K562 (cell line): ENCODE measurements around the gene AGRP. TPM values are rescaled to one million over a fixed set of nuclear protein-coding genes. Genes with fewer than 3 reads are reported as not detected.

ENCODE experiments used
- BDP1 ChIP-seq: IDR thresholded peaks from 3 replicates; pipeline ENCODE4 v1.6.1; 2011; ENCODE audit not compliant: insufficient read length, insufficient read depth
- BRCA1 ChIP-seq, 2 experiments: fragments of 450-650 bp in 1 of 2; sonication (generic) in 1 of 2; formaldehyde crosslinking in 1 of 2; IDR thresholded peaks; 2 replicates each; pipeline versions ENCODE4 v1.5.0 to v1.6.1; 2017 to 2020; ENCODE audit warnings: mild to moderate bottlenecking in 1 of 2, missing genetic modification reagents in 1 of 2
- DNMT1 ChIP-seq: fragments of 450-650 bp; IDR thresholded peaks from 2 replicates; pipeline ENCODE4 v1.6.1; 2016; ENCODE audit warnings: antibody characterized with exemption, mild to moderate bottlenecking
- GABPA ChIP-seq: fragments of 200-800 bp; sonication (Bioruptor generic); conservative IDR thresholded peaks from 2 replicates; pipeline ENCODE4 v1.6.1; 2016; ENCODE audit warnings: low read depth, missing genetic modification characterization, missing compliant biosample characterization
- HDAC1 ChIP-seq, 2 experiments: fragments of 450-650 bp; IDR thresholded peaks; 2 replicates each; pipeline ENCODE4 v1.6.1; 2016 to 2017; ENCODE audit warnings: inconsistent platforms in 1 of 2, mild to moderate bottlenecking in 1 of 2, moderate library complexity in 1 of 2
- KLF16 ChIP-seq: IDR thresholded peaks from 2 replicates; pipeline ENCODE4 v1.6.1; 2016; ENCODE audit warnings: antibody characterized with exemption
- MBD2 ChIP-seq: sonication (generic); IDR thresholded peaks from 2 replicates; pipeline ENCODE4 v1.6.1; 2016; ENCODE audit warnings: low read depth, borderline replicate concordance
- MCM3 ChIP-seq: fragments of 450-650 bp; IDR thresholded peaks from 2 replicates; pipeline ENCODE4 v1.6.1; 2016
- NUFIP1 ChIP-seq: fragments of 450-650 bp; IDR thresholded peaks from 2 replicates; pipeline ENCODE4 v1.6.1; 2018; ENCODE audit not compliant: partially characterized antibody
- RFX1 ChIP-seq: fragments of 450-650 bp; IDR thresholded peaks from 2 replicates; pipeline ENCODE4 v1.6.1; 2016; ENCODE audit warnings: mild to moderate bottlenecking, moderate library complexity
- SETDB1 ChIP-seq: IDR thresholded peaks from one replicate; pipeline ENCODE4 v1.6.1; 2012; ENCODE audit warnings: low read length, control low read depth, inconsistent platforms
- XRCC5 ChIP-seq: fragments of 200-400 bp; formaldehyde crosslinking; IDR thresholded peaks from 2 replicates; pipeline ENCODE4 v1.6.1; 2017; ENCODE audit warnings: low read depth, mild to moderate bottlenecking, low read length
- YBX1 ChIP-seq: fragments of 450-650 bp; IDR thresholded peaks from 2 replicates; pipeline ENCODE4 v1.7.1; 2016; ENCODE audit warnings: mild to moderate bottlenecking
- ZKSCAN1 ChIP-seq: fragments of 150-350 bp; IDR thresholded peaks from 2 replicates; pipeline ENCODE4 v1.6.1; 2016; ENCODE audit warnings: low read depth, low read length
- ZNF239 ChIP-seq: fragments of 250-450 bp; sonication (Bioruptor Pico); IDR thresholded peaks from 2 replicates; pipeline ENCODE4 v1.4.0; 2020; ENCODE audit warnings: mild to moderate bottlenecking
- polyA plus RNA-seq, 8 experiments: library from polyadenylated mRNA; depleted of rRNA in 4 of 8; stranded (reverse) in 5 of 8; unstranded in 3 of 8; fragments of >200 nt; fragmentation: Nextera tagmentation in 2 of 8; fragmentation: Illumina TruSeq in 1 of 8; extraction: Ambion mirVana in 2 of 8; extraction: Trizol in 1 of 8; gene quantifications; 2 replicates each; pipeline versions ENCODE4 v1.2.1 to v1.2.3, GENCODE V29; 2011 to 2014; ENCODE audit warnings: inconsistent platforms in 1 of 8, missing spikeins in 1 of 8
- total RNA-seq, 7 experiments: library from RNA; depleted of rRNA in 6 of 7; stranded (reverse); fragments of >200 nt in 6 of 7; fragmentation: Illumina TruSeq in 2 of 7; extraction: Trizol in 2 of 7; gene quantifications; 2 replicates each; pipeline versions ENCODE4 v1.2.1 to v1.2.3, GENCODE V29; 2011 to 2021; ENCODE audit warnings: low replicate concordance in 1 of 7
- TF ChIP-seq, protein P1 (sequence below): fragments of 450-650 bp; IDR thresholded peaks from 2 replicates; pipeline ENCODE4 v1.6.1; 2017; ENCODE audit warnings: antibody characterized with exemption
- TF ChIP-seq, protein P2 (sequence below): fragments of 250-450 bp; sonication (Bioruptor Pico); IDR thresholded peaks from 2 replicates; pipeline ENCODE4 v1.4.0; 2020
- TF ChIP-seq, protein P3 (sequence below): fragments of 250-450 bp; sonication (Bioruptor Pico); IDR thresholded peaks from 2 replicates; pipeline ENCODE4 v1.5.1; 2021; ENCODE audit warnings: mild to moderate bottlenecking
- TF ChIP-seq, protein P4 (sequence below): fragments of 200-800 bp; sonication (Bioruptor generic); IDR thresholded peaks from 2 replicates; pipeline ENCODE4 v1.6.1; 2017; ENCODE audit warnings: missing genetic modification characterization, missing compliant biosample characterization

The AGRP gene
- total and polyA plus RNA-seq, 9 of the 15 experiments (the other 6 are each of a cell fraction or from before 2014, with no cell fraction given): not detected

DNA sequence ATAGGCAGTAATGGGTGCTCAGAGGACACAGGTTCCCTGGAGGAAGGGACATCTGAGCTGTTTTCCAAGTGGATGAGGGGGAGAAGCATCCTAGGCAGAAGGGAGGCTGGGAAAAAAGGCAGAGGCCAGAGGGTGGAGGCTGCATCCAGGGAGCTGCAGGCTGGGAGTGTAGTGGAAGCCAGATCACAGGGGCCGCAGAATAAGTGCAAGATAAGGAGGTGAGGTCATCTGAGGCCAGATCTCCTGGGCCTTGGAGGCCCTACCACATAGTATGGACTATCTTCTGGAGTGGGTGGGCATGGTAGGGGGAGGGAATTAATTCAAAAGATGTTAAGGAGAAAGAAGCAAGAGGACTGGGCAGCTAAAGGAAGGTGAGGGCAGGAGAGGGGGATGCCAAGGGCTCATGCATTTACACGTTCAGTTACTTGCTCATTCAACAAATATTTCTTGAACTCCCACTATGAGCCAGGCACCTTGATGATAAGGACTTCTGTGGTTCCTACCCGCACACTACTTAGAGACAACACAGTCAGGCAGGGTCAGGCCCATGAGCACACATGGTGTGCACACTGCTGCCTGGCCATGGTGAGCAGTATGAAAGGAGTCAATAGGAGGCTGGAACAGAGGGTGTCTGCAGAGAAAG, 42.9 kb upstream of the AGRP start (continued):
- TF ChIP-seq SETDB1 (no peak), RFX1 (no peak), ZNF239 (no peak), BRCA1 (IDR thresholded peaks at IDR 0.05) (no peak), BRCA1 (CRISPR knock-in tag; IDR thresholded peaks at IDR 0.05) (no peak), MBD2 (no peak), DNMT1 (no peak), MCM3 (no peak), KLF16 (no peak), GABPA (tag) (no peak), XRCC5 (no peak), ZKSCAN1 (peak; percentile 92), BDP1 (no peak), HDAC1 (IDR thresholded peaks at IDR 0.05) (0 out of 4 replicates have a peak, but pooled peaks of 1 of the 2 experiments have one; percentile 37), YBX1 (no peak), NUFIP1 (no peak)
- TF ChIP-seq, protein P1, sequence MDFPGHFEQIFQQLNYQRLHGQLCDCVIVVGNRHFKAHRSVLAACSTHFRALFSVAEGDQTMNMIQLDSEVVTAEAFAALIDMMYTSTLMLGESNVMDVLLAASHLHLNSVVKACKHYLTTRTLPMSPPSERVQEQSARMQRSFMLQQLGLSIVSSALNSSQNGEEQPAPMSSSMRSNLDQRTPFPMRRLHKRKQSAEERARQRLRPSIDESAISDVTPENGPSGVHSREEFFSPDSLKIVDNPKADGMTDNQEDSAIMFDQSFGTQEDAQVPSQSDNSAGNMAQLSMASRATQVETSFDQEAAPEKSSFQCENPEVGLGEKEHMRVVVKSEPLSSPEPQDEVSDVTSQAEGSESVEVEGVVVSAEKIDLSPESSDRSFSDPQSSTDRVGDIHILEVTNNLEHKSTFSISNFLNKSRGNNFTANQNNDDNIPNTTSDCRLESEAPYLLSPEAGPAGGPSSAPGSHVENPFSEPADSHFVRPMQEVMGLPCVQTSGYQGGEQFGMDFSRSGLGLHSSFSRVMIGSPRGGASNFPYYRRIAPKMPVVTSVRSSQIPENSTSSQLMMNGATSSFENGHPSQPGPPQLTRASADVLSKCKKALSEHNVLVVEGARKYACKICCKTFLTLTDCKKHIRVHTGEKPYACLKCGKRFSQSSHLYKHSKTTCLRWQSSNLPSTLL: no peak
- TF ChIP-seq, protein P2, sequence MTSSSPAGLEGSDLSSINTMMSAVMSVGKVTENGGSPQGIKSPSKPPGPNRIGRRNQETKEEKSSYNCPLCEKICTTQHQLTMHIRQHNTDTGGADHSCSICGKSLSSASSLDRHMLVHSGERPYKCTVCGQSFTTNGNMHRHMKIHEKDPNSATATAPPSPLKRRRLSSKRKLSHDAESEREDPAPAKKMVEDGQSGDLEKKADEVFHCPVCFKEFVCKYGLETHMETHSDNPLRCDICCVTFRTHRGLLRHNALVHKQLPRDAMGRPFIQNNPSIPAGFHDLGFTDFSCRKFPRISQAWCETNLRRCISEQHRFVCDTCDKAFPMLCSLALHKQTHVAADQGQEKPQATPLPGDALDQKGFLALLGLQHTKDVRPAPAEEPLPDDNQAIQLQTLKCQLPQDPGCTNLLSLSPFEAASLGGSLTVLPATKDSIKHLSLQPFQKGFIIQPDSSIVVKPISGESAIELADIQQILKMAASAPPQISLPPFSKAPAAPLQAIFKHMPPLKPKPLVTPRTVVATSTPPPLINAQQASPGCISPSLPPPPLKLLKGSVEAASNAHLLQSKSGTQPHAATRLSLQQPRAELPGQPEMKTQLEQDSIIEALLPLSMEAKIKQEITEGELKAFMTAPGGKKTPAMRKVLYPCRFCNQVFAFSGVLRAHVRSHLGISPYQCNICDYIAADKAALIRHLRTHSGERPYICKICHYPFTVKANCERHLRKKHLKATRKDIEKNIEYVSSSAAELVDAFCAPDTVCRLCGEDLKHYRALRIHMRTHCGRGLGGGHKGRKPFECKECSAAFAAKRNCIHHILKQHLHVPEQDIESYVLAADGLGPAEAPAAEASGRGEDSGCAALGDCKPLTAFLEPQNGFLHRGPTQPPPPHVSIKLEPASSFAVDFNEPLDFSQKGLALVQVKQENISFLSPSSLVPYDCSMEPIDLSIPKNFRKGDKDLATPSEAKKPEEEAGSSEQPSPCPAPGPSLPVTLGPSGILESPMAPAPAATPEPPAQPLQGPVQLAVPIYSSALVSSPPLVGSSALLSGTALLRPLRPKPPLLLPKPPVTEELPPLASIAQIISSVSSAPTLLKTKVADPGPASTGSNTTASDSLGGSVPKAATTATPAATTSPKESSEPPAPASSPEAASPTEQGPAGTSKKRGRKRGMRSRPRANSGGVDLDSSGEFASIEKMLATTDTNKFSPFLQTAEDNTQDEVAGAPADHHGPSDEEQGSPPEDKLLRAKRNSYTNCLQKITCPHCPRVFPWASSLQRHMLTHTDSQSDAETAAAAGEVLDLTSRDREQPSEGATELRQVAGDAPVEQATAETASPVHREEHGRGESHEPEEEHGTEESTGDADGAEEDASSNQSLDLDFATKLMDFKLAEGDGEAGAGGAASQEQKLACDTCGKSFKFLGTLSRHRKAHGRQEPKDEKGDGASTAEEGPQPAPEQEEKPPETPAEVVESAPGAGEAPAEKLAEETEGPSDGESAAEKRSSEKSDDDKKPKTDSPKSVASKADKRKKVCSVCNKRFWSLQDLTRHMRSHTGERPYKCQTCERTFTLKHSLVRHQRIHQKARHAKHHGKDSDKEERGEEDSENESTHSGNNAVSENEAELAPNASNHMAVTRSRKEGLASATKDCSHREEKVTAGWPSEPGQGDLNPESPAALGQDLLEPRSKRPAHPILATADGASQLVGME (CRISPR knock-in tag): no peak
- TF ChIP-seq, protein P3, sequence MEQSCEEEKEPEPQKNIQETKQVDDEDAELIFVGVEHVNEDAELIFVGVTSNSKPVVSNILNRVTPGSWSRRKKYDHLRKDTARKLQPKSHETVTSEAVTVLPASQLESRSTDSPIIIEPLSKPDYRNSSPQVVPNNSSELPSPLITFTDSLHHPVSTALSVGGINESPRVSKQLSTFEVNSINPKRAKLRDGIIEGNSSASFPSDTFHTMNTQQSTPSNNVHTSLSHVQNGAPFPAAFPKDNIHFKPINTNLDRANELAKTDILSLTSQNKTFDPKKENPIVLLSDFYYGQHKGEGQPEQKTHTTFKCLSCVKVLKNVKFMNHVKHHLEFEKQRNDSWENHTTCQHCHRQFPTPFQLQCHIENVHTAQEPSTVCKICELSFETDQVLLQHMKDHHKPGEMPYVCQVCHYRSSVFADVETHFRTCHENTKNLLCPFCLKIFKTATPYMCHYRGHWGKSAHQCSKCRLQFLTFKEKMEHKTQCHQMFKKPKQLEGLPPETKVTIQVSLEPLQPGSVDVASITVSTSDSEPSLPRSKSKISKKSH (CRISPR knock-in tag): no peak
- TF ChIP-seq, protein P4, sequence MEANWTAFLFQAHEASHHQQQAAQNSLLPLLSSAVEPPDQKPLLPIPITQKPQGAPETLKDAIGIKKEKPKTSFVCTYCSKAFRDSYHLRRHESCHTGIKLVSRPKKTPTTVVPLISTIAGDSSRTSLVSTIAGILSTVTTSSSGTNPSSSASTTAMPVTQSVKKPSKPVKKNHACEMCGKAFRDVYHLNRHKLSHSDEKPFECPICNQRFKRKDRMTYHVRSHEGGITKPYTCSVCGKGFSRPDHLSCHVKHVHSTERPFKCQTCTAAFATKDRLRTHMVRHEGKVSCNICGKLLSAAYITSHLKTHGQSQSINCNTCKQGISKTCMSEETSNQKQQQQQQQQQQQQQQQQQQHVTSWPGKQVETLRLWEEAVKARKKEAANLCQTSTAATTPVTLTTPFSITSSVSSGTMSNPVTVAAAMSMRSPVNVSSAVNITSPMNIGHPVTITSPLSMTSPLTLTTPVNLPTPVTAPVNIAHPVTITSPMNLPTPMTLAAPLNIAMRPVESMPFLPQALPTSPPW (CRISPR knock-in tag): peak; percentile 27; the same call in 1 of the 2 replicates
